Tongue (tissue), 2 donors: ENCODE results near the gene NT5C3A. TPM values are rescaled to one million over a fixed set of nuclear protein-coding genes. Genes with fewer than 3 reads are reported as not detected.
"Not testable (repeated sequence)": the region's sequence is repeated elsewhere in the genome, so short reads cannot be mapped to it uniquely, and the experiment has no call there.

Experiments used
- DNase-seq: peaks from one replicate; pipeline ENCODE4 v3.0.0-alpha.2; 2015
- total RNA-seq: library from RNA; depleted of rRNA; stranded (reverse); fragments of >200 nt; gene quantifications from one replicate; pipeline ENCODE4 v1.2.3, GENCODE V29; 2014

The NT5C3A gene
- total RNA-seq, 1 donor from 2014 or later, result 59.9 TPM

DNA sequence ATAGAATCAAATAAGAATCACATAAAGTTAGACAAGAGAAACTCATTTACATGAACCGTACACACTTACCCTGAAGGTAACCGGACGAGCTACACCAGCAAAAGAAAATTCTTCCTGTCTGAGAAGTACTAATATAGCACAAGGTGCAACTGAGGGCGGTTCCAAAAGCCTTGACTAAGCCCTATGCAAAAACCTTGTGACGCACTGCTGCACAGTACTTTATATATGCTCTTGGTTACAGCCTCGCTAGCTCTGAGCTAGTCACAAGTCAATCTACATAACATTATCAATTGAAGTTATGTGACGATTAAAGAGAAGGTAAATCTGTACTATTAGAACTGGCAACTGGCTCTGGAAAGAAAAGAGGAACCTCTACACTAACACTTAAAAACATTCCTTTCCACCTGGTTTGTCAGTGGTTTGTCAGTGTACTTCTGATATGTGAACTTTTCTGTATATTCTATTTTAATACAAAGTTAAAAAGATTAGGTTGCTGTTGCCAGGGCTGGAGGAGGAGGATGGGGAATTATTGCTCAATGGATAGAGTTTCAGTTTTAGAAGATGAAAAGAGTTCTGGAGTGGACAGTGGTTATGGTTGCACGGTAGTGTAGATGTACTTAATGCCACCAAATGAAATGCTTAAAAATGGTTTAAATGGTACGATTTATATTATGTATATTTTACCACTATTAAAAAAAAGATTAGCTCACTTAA lies 21.6 kb downstream of the NT5C3A start:
- no peak for DNase-seq

DNA sequence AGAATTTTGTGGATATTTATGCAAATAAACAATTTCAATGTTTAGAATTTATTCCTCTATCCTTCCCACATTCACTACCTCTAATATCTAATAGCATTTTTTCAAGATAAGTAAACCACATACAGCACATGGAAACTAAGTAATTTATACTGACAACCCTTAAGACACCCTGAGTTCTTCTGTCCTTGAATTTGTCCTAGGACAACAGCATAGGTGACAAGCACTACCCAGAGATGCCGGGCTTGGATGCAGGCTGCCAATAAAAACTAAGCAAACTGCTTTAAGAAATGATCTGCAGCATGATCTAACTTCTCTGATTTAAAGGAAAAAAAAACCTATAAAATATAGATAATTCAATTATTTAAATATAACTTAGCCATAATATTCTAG lies 22.7 kb downstream of the NT5C3A start:
- no peak for DNase-seq

DNA sequence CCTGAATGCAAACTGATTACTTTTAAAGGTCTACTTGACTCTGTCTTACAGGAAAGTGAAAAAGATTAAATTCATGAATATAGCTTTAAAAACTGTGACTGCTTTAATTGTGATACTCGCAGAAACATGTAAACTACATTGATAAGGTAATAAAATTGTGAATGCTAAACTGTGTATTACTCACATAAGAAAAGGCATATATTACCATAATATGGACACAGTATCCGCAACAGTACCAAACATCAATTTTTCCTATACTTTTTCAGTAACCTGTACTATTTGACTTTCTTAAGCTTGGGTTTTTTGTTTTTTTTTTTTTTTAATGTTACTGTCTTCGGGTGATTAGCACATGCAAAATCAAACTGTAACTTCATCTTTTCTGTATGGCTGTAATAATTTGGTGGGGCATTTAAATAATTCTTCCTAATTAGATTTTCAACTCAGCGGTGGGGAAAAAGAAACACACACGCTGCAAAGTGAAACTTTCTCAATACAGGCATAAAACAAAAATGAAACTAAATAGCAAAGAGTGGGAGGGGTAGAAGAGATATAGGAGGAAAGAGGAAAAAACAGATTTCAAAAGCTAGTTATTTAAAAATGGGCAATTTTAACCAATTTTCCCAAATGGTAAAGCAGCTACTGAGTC lies 23.2 kb downstream of the NT5C3A start:
- no peak for DNase-seq

DNA sequence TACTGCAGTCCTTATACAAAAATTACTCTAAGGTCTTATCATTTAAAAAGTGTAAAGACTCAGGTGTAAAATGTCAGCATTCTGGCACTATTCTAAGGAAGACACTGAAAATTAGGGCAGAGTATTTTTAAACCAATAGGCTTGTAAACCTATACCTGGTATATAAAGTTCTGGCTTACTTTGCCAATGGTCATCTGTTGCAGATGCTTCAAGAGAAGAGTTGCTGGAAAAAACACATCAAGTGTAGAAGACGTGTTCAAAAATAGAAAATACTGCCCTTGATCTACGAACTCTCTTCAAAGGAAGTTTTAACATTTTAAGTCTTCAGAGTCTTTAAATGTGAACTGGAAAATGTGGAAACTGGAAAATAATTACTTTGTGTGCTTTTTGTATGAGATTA lies 23.9 kb downstream of the NT5C3A start:
- DNase-seq, result no peak

DNA sequence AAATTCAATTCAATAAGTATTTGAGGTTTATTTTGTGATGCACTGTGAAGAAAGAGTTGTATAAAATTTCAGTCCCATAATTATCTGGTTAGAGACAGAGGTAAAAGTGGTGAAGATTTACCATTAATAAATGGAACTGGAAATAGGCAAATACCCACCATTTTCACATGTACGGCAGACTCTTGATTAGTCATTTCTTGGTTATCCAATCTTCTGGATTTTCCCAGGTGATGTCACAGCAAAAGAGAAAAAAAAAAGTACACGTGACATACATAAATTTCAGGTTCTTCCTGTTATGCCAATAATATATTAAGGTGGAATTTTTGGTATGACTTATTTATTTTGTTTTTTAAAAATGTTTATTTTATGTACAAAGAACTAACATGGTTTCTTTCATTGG lies 26.8 kb downstream of the NT5C3A start:
- no peak for DNase-seq

DNA sequence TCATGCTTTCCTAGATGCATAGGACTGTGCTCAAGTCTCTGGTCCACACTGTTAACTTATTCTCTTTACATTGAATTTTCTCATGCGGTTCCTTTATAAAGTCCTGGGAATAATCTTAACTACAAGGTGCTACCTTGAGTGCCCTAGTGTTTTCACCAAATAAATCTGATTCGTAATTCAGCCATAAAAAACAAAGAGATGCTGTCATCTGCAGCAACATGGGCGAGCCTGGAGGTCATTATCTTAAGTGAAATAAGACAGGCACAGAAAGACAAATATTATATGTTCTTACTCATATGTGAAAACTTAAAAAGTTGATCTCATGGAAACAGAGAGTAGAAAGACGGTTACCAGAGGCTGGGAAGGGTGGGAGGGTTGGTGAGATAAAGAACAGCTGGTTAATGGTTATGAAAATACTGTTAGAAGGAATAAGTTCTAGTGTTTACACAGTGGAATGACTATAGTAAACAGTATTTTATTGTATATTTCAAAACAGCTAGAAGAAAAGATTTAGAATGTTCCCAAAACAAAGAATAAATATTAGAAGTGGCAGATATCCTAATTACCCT lies 38.3 kb downstream of the NT5C3A start:
- DNase-seq, result no peak

DNA sequence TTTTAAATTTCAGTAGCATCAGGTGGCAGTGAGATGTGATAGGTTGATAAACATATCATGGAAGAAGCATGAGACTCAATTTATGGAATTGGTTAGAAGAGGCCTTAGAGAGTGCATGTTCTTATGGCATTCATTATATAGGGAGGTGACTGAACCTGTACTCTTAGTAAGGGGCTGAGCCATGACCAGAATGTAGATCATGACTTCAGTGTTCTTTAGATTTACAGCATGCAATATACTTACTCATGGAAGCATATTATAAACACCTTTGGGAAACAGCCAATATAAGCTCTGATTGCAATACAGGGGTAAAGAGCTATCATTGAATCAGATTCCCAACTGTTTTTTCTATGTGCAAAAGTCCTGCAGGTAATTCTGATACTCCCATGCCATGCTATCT lies 50.2 kb downstream of the NT5C3A start:
- no peak for DNase-seq

DNA sequence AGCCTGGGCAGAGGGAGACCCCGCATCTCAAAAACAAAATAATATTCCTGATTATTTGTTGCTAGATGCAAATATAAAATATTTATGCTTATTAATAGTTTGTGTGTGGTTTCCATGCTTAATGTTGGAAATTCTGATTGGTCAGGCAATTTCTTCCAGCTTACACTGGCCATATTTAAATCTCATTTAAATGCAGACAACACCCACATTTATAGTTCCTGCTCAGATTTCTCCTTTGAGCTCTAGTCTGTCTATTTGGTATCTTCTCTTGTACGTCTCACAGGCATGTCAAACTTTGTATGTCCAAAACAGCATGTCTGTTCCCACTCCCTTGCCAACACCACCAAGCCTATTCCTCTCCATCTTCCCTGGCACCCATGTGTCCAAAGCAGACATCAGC lies 52.8 kb downstream of the NT5C3A start:
- DNase-seq, result no peak

DNA sequence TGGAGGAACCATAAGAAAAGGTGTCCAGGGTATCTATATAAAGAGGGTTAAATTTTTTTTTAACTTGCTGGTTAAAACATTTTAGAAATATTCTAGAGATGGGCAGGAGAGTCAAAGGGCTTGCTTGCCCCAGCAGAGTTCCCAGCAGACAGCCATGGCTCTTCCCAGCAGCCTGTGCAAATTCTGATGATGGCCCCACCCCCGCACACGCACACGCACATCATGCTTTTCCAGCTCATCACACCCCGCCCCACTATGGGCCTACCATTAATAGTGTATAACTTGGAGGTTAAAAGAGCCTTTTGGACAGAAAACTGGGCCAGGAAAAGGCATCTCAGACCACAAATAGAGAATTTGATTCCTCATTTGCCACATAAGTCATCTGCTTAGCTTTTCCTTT lies 56.9 kb downstream of the NT5C3A start:
- not testable (repeated sequence) for DNase-seq

DNA sequence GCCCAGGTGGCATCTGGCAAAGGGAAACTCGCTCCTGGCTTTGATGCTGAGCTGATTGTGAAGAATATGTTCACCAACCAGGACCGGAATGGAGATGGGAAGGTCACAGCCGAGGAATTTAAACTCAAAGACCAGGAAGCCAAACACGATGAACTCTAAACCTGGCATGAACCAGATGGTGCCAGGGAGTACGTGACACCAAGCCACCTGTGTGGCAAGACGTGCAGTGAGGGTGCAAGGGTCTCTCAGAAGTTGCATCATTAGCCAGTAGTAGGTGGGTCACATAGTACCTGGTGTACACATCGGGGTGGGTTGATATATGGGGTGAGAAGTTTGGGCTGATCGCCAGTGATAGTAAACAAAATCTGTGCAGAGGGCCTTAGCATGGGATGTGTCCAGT lies 57.4 kb downstream of the NT5C3A start:
- DNase-seq, result not testable (repeated sequence)

DNA sequence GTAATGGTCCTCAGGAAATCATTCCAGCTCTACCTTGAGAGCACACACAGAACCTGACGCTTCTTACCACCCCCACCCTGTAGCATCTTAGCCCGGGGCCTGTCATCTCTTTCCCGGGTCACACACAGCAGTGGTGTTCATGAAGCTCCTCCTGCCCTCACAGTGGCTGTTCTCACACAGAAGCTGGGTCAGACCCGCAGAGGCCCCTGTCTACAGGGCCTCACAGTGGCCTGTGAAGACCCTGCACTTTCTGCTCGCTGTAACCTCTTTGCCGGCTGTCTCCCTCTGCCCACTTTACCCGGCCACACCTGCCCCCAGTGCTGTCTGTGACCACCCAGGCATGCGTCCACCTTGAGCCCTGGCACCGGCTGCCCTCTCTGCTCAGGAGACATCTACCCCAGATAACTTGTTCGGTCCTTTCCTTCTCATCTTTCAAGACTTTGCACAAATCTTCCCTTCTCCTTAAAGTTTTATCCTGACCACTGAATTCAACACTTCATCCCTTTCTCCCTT lies 58.4 kb downstream of the NT5C3A start:
- DNase-seq, result not testable (repeated sequence)

DNA sequence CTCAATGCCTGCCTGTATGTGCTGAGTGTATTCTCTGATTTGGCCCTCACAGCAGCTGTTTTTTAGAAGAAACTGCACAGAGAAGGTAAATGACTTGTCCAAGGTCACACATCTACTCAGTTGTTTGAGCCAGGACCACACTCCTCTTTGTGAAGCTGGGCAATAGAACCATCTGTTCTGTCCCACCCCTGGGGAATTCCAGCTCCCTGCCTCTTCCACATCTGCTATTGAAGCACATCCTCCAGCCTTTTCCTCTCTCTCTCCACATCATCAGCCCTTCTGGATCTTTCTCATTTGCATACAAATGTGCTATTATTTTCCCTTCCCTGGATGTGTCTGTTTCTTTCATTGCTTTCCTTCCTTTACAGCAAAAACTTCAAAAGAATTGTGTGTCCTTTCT lies 59.5 kb downstream of the NT5C3A start:
- DNase-seq, result not testable (repeated sequence)

DNA sequence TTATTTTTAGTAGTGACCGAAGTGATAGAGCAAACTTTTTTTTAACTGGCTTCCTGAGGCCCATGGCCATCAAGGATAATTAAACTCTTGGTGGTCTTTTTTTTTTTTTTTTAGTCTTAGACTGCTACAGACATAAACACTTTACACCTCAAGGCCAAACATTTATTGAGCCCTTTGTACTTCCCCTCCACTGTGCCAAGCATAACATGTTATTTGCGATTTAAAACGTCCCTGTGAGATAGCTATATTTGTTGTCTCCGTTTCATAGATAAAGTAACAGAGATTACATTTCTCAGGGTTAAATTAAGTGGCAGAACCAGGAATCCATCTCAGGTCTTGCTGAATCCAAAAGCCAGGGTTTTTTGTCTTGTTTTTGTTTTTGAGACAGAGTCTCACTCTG lies 63.2 kb downstream of the NT5C3A start:
- not testable (repeated sequence) for DNase-seq

DNA sequence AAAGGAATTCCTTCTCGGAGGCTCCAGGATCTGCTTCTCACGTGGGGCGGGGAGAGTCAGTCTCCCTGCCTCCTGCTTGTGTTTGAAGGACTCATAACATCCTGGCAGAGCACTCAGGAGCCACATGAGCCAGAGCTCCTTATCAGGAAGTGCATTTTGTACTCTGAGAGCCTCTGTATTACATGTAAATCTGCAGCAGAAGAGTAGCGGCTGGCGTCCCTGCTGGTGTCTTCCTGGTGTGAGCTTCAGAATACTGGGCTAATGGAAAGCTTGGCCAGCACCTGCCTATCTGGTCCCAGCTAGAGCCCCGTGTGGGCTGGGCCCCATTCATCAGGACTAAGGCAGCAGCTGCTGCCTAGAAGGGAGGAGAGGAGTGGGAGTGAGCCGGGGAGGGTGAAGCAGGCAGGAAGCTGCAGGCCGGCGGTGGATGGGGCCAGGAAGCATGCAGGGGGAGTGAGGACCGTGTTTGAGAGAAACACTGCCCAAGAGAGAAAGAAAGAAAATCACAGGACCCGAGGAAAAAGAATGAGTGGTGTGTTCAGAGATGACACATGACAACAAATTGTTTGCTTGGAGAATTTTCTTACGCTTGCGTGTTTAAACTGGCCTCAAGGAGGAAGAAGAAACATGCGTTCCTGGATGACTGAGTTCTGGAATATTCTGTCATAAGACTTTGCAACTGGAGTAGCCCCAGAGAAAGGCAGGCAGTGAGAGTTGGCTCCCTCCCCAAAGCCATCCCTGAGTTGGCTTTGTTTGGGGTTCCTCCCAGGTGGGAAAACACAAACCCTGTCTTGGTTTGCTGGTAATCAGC lies 64.0 kb downstream of the NT5C3A start:
- DNase-seq, result peak; percentile 61

DNA sequence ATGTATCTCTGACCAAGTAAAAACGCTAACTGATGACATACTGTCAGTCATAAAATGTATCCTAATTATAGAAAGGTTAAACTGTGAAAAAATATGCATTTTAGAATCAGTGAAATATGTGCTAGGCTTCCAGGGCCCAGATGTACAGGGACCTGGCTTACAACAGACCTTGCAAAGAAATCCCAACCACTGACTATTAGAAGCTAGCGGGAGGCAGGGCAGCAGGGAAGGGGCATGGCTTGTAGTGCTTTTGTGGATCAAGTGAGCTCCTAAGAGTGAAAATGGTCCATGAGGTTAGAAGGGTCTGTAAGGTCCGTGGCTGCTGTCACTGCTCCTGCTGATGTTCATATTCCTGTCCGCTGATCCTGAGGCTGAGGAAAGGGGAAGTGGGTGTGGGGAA lies 64.6 kb downstream of the NT5C3A start:
- not testable (repeated sequence) for DNase-seq

DNA sequence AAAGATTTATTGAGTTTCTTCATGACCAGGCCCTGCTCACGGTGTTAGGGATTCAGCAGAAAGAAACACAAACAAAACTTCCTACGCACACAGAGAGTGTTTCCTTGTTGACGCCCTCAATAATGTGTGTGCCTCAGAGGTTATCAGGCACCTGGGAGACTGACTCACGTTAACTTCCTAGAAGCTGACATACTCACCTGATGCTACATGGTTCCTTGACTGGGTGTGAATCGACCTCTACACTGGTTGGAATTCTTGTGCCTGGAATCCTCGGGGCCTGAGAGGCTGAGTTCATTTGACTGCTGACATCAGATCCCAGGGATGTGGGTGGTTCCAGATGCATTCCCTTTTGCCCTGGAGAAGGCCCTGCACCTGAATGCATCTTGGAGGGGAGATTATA lies 69.8 kb downstream of the NT5C3A start:
- DNase-seq, result not testable (repeated sequence)

DNA sequence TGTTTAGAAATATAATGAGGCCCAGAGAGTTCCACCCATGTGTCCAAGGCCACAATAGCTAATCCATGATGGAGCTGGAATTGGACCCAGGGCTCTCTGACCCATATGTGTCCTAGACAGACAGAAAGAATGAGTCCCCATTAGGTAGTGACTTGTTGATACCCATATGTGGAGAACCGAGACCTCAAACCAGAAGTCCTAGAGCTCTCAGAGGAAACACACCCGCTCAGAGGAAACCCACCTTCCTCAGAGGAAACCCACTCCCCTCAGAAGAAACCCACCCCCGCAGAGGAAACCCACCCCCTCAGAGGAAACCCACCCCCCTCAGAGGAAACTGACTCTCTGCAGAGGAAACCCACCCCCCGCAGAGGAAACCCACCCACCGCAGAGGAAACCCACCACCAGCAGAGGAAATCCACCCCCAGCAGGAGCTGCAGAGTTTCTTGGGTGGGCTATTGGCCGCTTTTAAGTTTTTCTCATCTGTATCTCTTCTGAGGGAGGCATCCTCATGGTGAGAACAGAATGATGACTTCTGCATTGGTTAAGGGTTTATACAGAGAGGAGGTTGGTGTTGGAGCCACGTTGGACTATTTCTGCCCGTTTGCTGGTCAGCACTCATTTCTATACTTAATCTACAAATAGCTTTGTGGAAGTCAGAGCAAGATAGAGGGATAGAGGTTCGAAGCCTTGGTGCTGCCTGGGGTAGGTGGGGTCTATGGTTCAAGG lies 70.4 kb downstream of the NT5C3A start:
- not testable (repeated sequence) for DNase-seq

DNA sequence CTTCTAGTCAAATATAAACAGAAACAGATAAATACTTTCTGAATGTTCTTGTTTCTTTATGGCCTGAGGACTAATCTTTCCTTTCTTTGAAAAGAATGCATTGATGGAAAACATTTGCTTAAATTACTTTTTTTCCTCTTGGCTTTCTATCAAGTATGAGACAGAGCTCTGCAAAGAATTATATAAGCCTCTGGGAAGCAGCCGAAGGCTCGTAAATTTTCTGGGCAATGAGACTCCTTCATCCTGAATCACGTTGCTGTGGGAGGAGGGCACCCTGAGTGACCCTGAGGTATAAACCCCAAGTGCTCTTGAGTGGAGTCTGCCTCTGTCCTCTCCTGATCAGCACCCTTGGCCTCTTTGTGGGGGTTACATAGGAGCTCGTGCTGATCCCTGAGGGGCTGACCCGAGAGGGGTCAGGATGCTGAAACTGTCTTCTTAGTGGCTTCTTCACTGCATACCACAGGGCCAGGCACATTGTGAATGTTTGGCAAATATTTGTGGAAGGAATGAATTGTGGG lies 71.4 kb downstream of the NT5C3A start:
- DNase-seq, result peak; percentile 22

DNA sequence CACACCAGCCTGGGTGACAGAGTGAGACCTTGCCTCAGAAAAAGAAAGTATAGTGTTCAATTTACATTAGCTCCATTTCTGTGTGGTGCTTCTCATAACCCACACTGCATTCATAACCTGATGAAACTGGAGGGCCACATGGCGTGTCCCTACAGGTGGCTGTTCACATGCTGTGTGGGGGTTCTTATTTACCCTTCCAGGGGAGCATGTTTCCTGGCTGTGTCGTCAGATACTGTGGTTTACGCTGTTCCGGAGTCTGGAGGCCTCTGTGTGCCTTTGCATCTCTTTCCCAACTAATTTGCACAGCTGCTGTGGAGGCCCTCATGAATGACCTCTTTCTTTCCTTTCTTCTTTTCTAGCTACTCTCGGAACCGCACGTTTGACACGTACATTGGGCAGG lies 74.4 kb downstream of the NT5C3A start:
- not testable (repeated sequence) for DNase-seq

DNA sequence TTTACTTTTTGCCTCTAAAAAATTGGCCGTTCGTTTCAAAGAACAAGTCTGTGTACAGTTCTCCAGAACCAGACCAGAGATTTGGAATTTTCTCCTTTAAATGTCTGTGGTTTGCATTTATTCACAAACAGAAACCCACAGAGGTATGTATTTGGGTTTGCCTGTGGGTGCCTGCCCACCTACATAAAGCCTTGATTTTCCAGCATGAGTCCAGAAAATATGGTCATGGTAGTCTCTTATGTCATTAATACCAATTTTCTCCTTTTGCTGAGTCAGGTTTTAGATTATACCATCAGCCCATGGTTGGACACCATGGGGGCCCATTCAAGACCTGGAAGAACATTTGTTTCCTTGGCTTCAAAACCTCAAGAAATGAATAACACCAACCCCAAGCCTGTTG lies 82.7 kb downstream of the NT5C3A start:
- DNase-seq, result not testable (repeated sequence)

DNA sequence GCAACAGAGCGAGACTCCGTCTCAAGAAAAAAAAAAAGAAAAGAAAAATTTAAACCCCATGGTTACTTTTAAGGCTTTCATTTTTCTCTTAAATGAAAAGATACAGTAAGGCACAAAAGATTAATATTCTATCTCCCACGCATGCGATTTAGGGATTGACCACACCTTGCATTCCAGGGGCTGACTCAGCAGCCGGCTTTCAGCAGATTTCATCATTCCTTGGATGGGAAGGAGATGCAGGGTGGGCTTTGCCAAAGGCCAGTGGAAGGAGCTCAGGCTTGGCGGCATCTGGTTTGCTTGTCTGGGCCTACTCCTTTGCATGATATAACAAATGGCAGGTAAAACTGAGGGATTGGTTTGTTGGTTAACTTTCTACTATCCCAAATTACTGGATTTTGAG lies 83.3 kb downstream of the NT5C3A start:
- DNase-seq, result not testable (repeated sequence)

DNA sequence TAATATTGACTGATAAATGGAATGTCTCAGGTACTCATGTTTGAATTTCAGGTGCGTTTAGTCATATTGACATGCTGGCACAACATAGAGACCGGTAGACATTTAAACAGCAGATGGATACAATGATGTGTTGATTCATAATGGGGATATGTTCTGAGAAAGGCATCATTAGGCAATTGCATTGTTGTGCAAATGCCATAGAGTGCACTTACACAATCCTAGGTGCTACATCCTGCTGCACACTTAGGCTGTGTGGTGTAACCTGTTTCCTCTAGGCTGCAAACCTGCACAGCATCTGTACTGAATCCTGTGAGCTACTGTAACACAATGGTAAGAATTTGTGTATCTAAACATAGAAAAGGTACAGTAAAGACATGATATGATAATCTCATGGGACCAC lies 85.4 kb downstream of the NT5C3A start:
- DNase-seq, result not testable (repeated sequence)
